Psoas muscle (tissue), 8 donors: ENCODE measurements around the gene CLIP1. TPM values are rescaled to one million over a fixed set of nuclear protein-coding genes. Genes with fewer than 3 reads are reported as not detected.
A peak's percentile ranks its signal among the peaks of the same experiment; 100 is the strongest.

Experiments used
- ATAC-seq, 4 donors: fragments of 200-7000 bp; cut with Tn5 transposase; one replicate each; pipeline ENCODE4 v1.9.1; 2020; ENCODE audit warnings: moderate library complexity in 3 of 4, mild to moderate bottlenecking in 2 of 4
- DNase-seq, 2 donors: peaks; one replicate each; pipeline ENCODE4 v3.0.0-alpha.2; 2020
- H3K27ac ChIP-seq: fragments of 200-600 bp; one replicate; pipeline ENCODE4 v1.8.0; 2022
- H3K27me3 ChIP-seq, 3 donors: fragments of 200-600 bp in 1 of 3; one replicate each; pipeline versions ENCODE4 v1.6.1 to v1.8.0; 2013 to 2022; ENCODE audit warnings: low read length in 2 of 3, mild to moderate bottlenecking in 2 of 3, moderate library complexity in 1 of 3; ENCODE audit not compliant: insufficient read depth in 3 of 3
- H3K36me3 ChIP-seq, 2 donors: fragments of 200-600 bp in 1 of 2; one replicate each; pipeline versions ENCODE4 v1.6.1 to v1.8.0; 2013 to 2022; ENCODE audit warnings: low read depth in 1 of 2, mild to moderate bottlenecking in 1 of 2, moderate library complexity in 1 of 2; ENCODE audit not compliant: insufficient read depth in 1 of 2
- H3K4me1 ChIP-seq: fragments of 200-600 bp; one replicate; pipeline ENCODE4 v1.8.0; 2022
- H3K4me3 ChIP-seq: fragments of 200-600 bp; one replicate; pipeline ENCODE4 v1.8.0; 2022; ENCODE audit warnings: mild to moderate bottlenecking
- H3K9me3 ChIP-seq: fragments of 200-600 bp; one replicate; pipeline ENCODE4 v1.8.0; 2022
- WGBS, 3 donors: extraction: QIAGEN DNeasy Blood & Tissue Kit; methylation state at CpG; one replicate each; pipeline versions ENCODE4 v1.1.6 to v1.1.7; 2013; 5-methylcytosine and 5-hydroxymethylcytosine counted together
- intact Hi-C, 2 donors: fragments of 100-400 bp; cut with DNase I; formaldehyde crosslinking; loops; one replicate each; pipeline versions ENCODE4 v1.11.0 to v1.14.2; 2022
- polyA plus RNA-seq, 3 donors: library from polyadenylated mRNA; stranded (reverse); fragments of 200-250 nt; gene quantifications; one replicate each; pipeline ENCODE4 v1.2.3, GENCODE V29; 2013
- total RNA-seq, 4 donors: library from RNA; stranded (reverse); fragmentation: NEBNext Ultra II Directional in 2 of 4; extraction: Animal tissue kit (Norgen Biotek cat#: 25700) in 2 of 4; gene quantifications; one replicate each; pipeline versions ENCODE4 v1.2.1 to v1.2.4, GENCODE V29; 2021 to 2023
- TF ChIP-seq, protein P1 (sequence below): fragments of 200-600 bp; IDR thresholded peaks from one replicate; pipeline ENCODE4 v1.8.0; 2022; ENCODE audit warnings: antibody characterized with exemption
- donor health status: healthy with polysubstance abuse.
- donor health status: DM: no; HTN: no; CAD: no; lungs with moderate emphysema.
- donor health status: Bipolar disorder and iron deficiency.
- donor health status: healthy.
- donor health status: DM: yes; HTN: yes; CAD: no.
- donor health status: DM: no; HTN: no; CAD: no.
- donor health status: DM: no; HTN: no; CAD: no.
- donor health status: DM: yes; HTN: yes; CAD: no.

Gene CLIP1
- total and polyA plus RNA-seq, 7 donors = 235 to 639 (median 458) TPM

DNA sequence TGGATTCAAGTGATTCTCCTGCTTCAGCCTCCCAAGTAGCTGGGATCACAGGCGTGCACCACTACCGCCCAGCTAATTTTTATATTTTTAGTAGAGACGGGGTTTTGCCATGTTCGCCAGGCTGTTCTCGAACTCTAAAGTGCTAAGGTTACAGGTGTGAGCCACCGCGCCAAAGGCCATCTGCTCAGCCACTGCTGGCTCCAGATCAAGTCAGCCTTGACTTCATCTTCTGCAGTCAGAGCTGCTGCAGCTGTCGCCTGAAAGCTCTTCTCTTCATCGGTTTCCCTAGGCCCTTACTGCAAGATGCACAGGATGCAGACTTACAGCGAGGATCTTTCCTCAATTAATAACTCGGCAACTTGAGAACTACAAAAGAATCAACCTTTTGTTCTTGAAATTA lies 66.8 kb downstream of the CLIP1 start:
- DNase-seq (peak; percentile 40 to 75), ATAC-seq (peak; percentile 71 to 80 (median 75))
- peaks cover 14 to 80% of the 10 kb centered on the region in 2 donors for H3K36me3 ChIP-seq
- WGBS, 3 donors = 24 to 40% (median 30%) methylated on average over 11 of the region's 11 CpGs
- H3K9me3 ChIP-seq = no peaks in the 10 kb centered on the region
- TF ChIP-seq, protein P1, sequence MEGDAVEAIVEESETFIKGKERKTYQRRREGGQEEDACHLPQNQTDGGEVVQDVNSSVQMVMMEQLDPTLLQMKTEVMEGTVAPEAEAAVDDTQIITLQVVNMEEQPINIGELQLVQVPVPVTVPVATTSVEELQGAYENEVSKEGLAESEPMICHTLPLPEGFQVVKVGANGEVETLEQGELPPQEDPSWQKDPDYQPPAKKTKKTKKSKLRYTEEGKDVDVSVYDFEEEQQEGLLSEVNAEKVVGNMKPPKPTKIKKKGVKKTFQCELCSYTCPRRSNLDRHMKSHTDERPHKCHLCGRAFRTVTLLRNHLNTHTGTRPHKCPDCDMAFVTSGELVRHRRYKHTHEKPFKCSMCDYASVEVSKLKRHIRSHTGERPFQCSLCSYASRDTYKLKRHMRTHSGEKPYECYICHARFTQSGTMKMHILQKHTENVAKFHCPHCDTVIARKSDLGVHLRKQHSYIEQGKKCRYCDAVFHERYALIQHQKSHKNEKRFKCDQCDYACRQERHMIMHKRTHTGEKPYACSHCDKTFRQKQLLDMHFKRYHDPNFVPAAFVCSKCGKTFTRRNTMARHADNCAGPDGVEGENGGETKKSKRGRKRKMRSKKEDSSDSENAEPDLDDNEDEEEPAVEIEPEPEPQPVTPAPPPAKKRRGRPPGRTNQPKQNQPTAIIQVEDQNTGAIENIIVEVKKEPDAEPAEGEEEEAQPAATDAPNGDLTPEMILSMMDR = no peak
- H3K27ac ChIP-seq = peak overlapping the region; percentile 71
- H3K27me3 ChIP-seq = no peaks in the 10 kb centered on the region
- no peak overlapping the region for H3K4me3 ChIP-seq
- H3K4me1 ChIP-seq = peaks cover 14% of the 10 kb centered on the region
- intact Hi-C loops = no loop called here

DNA sequence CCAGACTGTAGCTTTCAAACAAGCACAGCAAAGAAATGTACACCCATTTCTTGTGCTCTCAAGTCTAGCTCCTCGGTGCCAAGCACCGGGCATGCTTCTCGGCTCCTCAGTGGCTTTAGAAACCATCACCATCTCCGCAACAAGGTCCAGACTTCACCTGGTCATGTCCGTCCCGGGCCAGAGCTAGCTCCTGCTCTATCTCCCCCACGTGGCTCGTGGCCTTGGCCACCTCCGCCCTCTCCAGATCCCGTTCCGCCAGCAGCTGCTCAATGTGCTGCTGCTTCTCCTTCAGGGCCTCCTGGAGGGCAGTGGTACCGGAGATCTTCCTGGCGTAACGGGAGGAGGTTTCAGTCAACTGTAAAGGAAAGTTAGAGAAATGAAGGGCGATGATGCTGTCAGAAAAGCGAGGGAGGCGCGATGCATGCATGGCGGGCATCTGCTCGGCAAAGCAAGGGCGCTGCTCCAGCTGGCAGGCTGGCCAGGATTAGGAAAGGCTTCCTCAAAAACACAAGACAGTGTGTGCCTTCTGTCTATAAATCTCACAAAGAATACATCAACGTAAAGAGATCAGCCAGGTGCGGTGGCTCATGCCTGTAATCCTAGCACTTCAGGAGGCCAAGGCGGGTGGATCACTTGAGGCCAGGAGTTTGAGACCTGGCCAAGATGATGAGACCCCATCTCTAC lies 67.4 kb downstream of the CLIP1 start:
- TF ChIP-seq, protein P1 = no peak
- no peaks in the 10 kb centered on the region for H3K9me3 ChIP-seq
- peaks cover 14 to 80% of the 10 kb centered on the region in 2 donors for H3K36me3 ChIP-seq
- intact Hi-C loops = no loop called here
- peak overlapping the region; percentile 71 for H3K27ac ChIP-seq
- no peak overlapping the region for H3K4me3 ChIP-seq
- ATAC-seq = peak; percentile 61 to 75 (median 70)
- peak in 1 of 2 donors; percentile 79 for DNase-seq
- WGBS, 3 donors = 62 to 85% (median 68%) methylated on average over 24 of the region's 24 CpGs
- peaks cover 15% of the 10 kb centered on the region for H3K4me1 ChIP-seq
- no peaks in the 10 kb centered on the region for H3K27me3 ChIP-seq

DNA sequence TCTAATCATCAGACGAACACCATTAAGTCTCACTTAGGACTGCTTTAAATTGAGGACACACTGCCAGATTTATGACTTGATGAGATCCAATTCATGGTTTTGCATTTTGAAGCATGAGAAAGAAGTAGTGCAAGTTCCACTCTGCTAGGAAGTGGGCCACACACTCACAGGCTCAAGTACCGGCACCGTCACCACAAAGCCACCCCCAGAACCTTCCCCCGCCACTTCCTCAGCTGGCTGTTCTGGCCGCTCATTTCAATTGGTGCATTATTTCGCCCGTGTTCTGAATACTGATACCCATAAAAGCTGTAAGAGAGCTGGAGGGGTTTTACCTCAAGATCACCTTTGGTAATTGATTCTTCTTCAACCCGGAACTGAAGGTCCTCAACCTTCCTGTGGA lies 70.1 kb downstream of the CLIP1 start:
- H3K9me3 ChIP-seq = no peaks in the 10 kb centered on the region
- TF ChIP-seq, protein P1 = no peak
- WGBS, 3 donors = 91 to 96% (median 92%) methylated on average over 8 of the region's 8 CpGs
- DNase-seq (no peak), ATAC-seq (no peak)
- intact Hi-C loops = no loop called here
- H3K27ac ChIP-seq = no peak overlapping the region
- H3K4me3 ChIP-seq = no peak overlapping the region
- peaks cover 14 to 88% of the 10 kb centered on the region in 2 donors for H3K36me3 ChIP-seq
- H3K27me3 ChIP-seq = no peaks in the 10 kb centered on the region
- H3K4me1 ChIP-seq = peaks cover 15% of the 10 kb centered on the region

DNA sequence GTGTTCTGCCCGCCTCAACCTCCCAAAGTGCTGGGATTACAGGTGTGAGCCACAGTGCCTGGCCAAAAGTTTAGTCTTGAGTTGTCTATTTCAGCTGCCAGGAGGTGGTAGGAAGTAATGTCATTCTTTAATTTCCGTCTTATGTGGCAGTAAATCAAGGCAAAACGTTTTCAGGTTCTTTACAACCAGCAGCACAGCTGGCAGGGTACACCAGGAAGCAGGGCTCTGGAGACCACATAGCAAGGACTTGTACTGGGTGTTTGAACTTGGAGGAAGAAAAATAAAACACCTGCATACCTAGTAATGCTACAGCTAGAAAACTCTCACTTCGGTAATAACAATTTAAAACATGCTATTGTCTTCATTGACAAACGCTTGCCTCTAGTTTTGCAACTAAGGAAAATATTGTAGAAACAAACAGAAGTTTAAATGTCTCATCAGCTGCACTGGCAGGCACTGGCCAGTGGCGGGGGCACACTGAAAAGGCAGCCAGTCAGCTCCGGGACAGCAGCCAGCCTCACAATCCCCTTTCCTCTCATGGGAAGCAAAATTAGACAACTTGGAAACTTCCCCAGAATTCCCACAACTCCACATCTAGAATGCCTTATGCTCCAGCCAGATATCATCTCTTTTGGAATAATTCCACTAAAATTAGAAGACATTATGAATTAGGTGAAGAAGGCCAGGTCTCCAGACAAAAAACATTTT lies 72.2 kb downstream of the CLIP1 start:
- DNase-seq = peak; percentile 40 to 65
- intact Hi-C loops = no loop called here
- no peaks in the 10 kb centered on the region for H3K9me3 ChIP-seq
- H3K27me3 ChIP-seq = no peaks in the 10 kb centered on the region
- H3K36me3 ChIP-seq = peaks cover 14 to 100% of the 10 kb centered on the region in 2 donors
- H3K4me3 ChIP-seq = no peak overlapping the region
- peaks cover 6% of the 10 kb centered on the region for H3K4me1 ChIP-seq
- TF ChIP-seq, protein P1 = peak; percentile 31
- peak overlapping the region; percentile 5 for H3K27ac ChIP-seq
- WGBS, 3 donors = 24 to 26% (median 25%) methylated on average over 7 of the region's 7 CpGs
- ATAC-seq = peak in 2 of 4 donors; percentile 28 to 31
